DND-41 (cell line): ENCODE data around the gene MKNK2.

Source experiments
- ATAC-seq: fragments of 200-7000 bp; cut with Tn5 transposase; 3 replicates; pipeline ENCODE4 v1.9.1; 2021; ENCODE audit warnings: low read depth; ENCODE audit not compliant: insufficient read depth
- DNase-seq: peaks from one replicate; pipeline ENCODE4 v3.0.0-alpha.2; 2020
- H2AFZ ChIP-seq: 2 replicates; pipeline ENCODE4 v1.6.0; 2012; ENCODE audit warnings: low read depth, low read length
- H3K27ac ChIP-seq: 2 replicates; pipeline ENCODE4 v1.5.1; 2012; ENCODE audit warnings: low read length, inconsistent platforms
- H3K27me3 ChIP-seq: fragments of 200-600 bp; sonication (generic); 2 replicates; pipeline ENCODE4 v1.6.0; 2012; ENCODE audit warnings: low read length, mild to moderate bottlenecking, inconsistent platforms; ENCODE audit not compliant: insufficient read depth, poor library complexity
- H3K36me3 ChIP-seq: 2 replicates; pipeline ENCODE4 v1.5.1; 2012; ENCODE audit warnings: low read length, inconsistent platforms; ENCODE audit not compliant: insufficient read depth
- H3K4me1 ChIP-seq: 2 replicates; pipeline ENCODE4 v1.5.1; 2012; ENCODE audit warnings: mild to moderate bottlenecking, low read length; ENCODE audit not compliant: insufficient read depth
- H3K4me2 ChIP-seq: 2 replicates; pipeline ENCODE4 v1.6.0; 2012; ENCODE audit warnings: mild to moderate bottlenecking, moderate library complexity, low read length, inconsistent platforms; ENCODE audit not compliant: insufficient read depth
- H3K4me3 ChIP-seq, 2 experiments: fragments of 200-600 bp in 1 of 2; shearing (Covaris generic) in 1 of 2; 2 replicates each; pipeline ENCODE4 v1.5.1; 2012 to 2016; ENCODE audit warnings: inconsistent platforms in 2 of 2, low read length in 2 of 2, mild to moderate bottlenecking in 2 of 2, low read depth in 1 of 2, moderate library complexity in 1 of 2
- H3K79me2 ChIP-seq: 2 replicates; pipeline ENCODE4 v1.6.0; 2012; ENCODE audit warnings: low read length, inconsistent platforms; ENCODE audit not compliant: insufficient read depth
- H3K9ac ChIP-seq: 2 replicates; pipeline ENCODE4 v1.6.0; 2012; ENCODE audit warnings: low read depth, mild to moderate bottlenecking, inconsistent platforms, low read length, moderate library complexity
- H3K9me3 ChIP-seq: 2 replicates; pipeline ENCODE4 v1.5.1; 2012; ENCODE audit warnings: low read length, moderate library complexity, mild to moderate bottlenecking, inconsistent platforms; ENCODE audit not compliant: insufficient read depth, severe bottlenecking
- H4K20me1 ChIP-seq: 2 replicates; pipeline ENCODE4 v1.6.0; 2012; ENCODE audit warnings: low read length; ENCODE audit not compliant: insufficient read depth
- EZH2 ChIP-seq: IDR thresholded peaks from 3 replicates; pipeline ENCODE4 v1.6.1; 2012; ENCODE audit warnings: borderline replicate concordance, low read depth, mild to moderate bottlenecking, moderate library complexity, low read length, inconsistent platforms; ENCODE audit not compliant: severe bottlenecking
- TF ChIP-seq, protein P1 (sequence below): IDR thresholded peaks from 2 replicates; pipeline ENCODE4 v1.5.1; 2012; ENCODE audit warnings: borderline replicate concordance, low read length, moderate library complexity, mild to moderate bottlenecking; ENCODE audit not compliant: poor library complexity, severe bottlenecking; ENCODE audit errors: extremely low read depth

The MKNK2 gene

GRCh38 chr19:2054763-2055162 lies 3.7 kb upstream of the MKNK2 start:
- Histone ChIP-seq H3K4me1 (peaks cover 42% of the 10 kb centered on the region), H3K27ac (no peak overlapping the region), H3K9ac (no peak overlapping the region), H4K20me1 (peaks cover 9% of the 10 kb centered on the region), H3K36me3 (peaks cover 1% of the 10 kb centered on the region; the same call in 1 of the 2 replicates), H3K27me3 (no peaks in the 10 kb centered on the region), H3K4me2 (no peak overlapping the region), H3K4me3 (no peak overlapping the region), H3K79me2 (peaks cover 12% of the 10 kb centered on the region), H2AFZ (no peak overlapping the region), H3K9me3 (no peaks in the 10 kb centered on the region)
- ATAC-seq (no peak), DNase-seq (no peak)
- no peak for TF ChIP-seq EZH2
- TF ChIP-seq, protein P1, sequence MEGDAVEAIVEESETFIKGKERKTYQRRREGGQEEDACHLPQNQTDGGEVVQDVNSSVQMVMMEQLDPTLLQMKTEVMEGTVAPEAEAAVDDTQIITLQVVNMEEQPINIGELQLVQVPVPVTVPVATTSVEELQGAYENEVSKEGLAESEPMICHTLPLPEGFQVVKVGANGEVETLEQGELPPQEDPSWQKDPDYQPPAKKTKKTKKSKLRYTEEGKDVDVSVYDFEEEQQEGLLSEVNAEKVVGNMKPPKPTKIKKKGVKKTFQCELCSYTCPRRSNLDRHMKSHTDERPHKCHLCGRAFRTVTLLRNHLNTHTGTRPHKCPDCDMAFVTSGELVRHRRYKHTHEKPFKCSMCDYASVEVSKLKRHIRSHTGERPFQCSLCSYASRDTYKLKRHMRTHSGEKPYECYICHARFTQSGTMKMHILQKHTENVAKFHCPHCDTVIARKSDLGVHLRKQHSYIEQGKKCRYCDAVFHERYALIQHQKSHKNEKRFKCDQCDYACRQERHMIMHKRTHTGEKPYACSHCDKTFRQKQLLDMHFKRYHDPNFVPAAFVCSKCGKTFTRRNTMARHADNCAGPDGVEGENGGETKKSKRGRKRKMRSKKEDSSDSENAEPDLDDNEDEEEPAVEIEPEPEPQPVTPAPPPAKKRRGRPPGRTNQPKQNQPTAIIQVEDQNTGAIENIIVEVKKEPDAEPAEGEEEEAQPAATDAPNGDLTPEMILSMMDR = no peak

GRCh38 chr19:2053601-2054389 lies 2.8 kb upstream of the MKNK2 start:
- no peak overlapping the region for H2AFZ ChIP-seq
- no peaks in the 10 kb centered on the region for H3K27me3 ChIP-seq
- H3K9ac ChIP-seq = no peak overlapping the region
- H3K9me3 ChIP-seq = no peaks in the 10 kb centered on the region
- DNase-seq (no peak), ATAC-seq (no peak)
- H3K79me2 ChIP-seq = peaks cover 22% of the 10 kb centered on the region
- H3K4me3 ChIP-seq = no peak overlapping the region
- H3K4me2 ChIP-seq = no peak overlapping the region
- H3K36me3 ChIP-seq = peaks cover 11% of the 10 kb centered on the region; the same call in 1 of the 2 replicates
- no peak overlapping the region for H3K27ac ChIP-seq
- TF ChIP-seq, protein P1 = no peak
- TF ChIP-seq EZH2 = no peak
- H4K20me1 ChIP-seq = peaks cover 19% of the 10 kb centered on the region
- H3K4me1 ChIP-seq = peaks cover 46% of the 10 kb centered on the region

GRCh38 chr19:2051773-2052704 lies 995 bp upstream of the MKNK2 start:
- peak overlapping the region; percentile 20 to 89; a peak in 3 of 4 replicates for H3K4me3 ChIP-seq
- H3K9me3 ChIP-seq = no peaks in the 10 kb centered on the region
- peak overlapping the region; percentile 91 for H3K9ac ChIP-seq
- peaks cover 36% of the 10 kb centered on the region for H4K20me1 ChIP-seq
- peaks cover 28% of the 10 kb centered on the region; the same call in 1 of the 2 replicates for H3K36me3 ChIP-seq
- peaks cover 40% of the 10 kb centered on the region for H3K79me2 ChIP-seq
- DNase-seq = peak; percentile 44
- H2AFZ ChIP-seq = peak overlapping the region; percentile 85
- H3K27ac ChIP-seq = peak overlapping the region; percentile 82
- no peak for TF ChIP-seq EZH2
- TF ChIP-seq, protein P1 = no peak
- H3K4me2 ChIP-seq = peak overlapping the region; percentile 96
- no peaks in the 10 kb centered on the region for H3K27me3 ChIP-seq
- ATAC-seq = no peak
- H3K4me1 ChIP-seq = peaks cover 59% of the 10 kb centered on the region
